Superior temporal gyrus (tissue), 1 donor: Measurements from ENCODE around the gene PRMT9.

ENCODE experiments used
- DNase-seq: peaks from one replicate; pipeline ENCODE4 v3.0.0-alpha.2; 2016; ENCODE audit errors: extremely low spot score

The PRMT9 gene

DNA sequence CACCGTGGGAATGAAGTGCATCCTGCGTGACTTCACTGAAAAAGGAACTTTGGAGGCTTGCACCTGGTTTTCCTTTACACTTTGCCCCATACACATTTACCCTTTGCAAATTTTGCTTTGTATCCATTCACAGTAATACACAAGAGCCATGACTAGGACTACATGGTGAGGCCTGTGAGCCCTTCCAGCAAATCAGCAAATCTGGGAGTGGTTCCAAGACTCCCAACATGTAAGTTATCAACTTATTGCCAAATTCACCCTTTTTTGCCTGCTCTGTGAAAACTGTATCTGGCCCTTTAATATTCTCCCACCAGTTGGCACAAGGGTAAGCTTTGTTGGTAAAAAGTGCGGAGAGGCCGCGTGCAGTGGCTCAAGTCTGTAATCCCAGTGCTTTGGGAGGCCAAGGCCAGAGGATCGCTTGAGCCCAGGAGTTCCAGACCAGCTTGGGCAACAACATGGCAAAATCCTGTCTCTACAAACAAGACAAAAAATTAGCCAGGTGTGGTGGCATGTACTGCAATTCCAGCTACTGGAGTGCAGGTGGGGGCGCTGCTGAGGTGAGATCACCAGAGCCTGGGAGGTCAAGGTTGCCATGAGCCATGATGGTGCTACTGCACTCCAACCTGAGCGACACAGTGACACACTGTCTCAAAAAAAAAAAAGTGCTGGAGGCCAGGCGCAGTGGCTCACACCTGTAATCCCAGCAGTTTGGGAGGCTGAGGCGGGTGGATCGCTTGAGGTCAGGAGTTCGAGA is 5.0 kb downstream of the PRMT9 start:
- DNase-seq: no peak

GRCh38 chr4:147678106-147678505 is 5.9 kb downstream of the PRMT9 start:
- no peak for DNase-seq

DNA sequence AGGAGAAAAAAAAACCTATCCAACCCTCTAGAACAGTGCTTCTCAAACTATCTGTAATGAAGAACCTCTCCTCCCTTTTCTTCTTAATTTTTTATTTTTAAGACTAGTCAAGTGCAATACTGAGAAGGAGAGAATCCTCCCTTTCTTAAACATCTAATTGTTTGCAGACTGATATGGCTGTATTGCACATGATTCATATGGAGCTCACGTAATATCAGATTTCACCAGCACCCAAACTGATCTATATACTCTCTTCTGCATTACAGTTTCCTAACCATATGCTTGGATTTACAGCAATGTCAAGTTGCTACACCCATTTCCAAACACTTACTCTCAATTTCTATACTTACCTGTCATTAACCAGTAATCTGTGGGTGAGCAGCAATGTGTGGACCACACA is 9.5 kb downstream of the PRMT9 start:
- no peak for DNase-seq

DNA sequence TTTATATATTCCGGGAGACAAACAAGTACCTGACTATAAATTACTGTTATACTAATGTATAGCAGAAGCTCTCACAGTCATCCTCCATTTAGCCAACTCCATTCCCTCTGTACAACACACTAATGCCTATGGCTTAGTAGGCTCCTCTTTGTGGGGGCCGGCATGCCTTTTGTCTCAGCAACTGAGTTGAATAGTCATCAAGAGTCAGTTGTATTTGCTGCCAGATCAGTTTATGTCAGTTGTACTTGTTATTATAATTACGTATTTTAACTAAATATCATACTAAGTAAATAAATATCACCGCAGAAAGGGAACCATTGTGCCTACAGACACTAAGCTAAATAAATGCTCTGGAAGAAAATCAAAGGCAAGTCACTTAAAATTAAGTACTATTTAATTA is 9.9 kb downstream of the PRMT9 start:
- no peak for DNase-seq

- DNase-seq: no peak
Observed at GRCh38 chr4:147658501-147658900, 25.5 kb downstream of the PRMT9 start.

DNA sequence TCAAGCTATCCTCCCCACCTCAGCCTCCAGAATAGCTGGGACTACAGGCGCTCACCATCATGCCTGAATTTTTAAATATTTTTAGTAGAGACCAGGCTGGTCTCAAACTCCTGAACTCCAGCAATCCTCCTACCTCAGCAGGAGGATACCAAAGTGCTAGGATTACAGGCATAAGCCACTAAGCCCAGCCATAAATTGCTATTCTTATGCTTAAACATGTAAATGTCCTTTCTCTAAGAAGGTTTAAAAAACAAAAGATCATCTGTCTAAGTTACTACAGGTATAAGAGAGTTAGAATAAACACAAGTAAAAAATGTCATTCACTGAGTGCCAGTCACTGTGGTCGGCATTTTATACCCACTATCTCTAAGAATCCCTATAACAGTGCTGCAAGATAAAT is 28.3 kb downstream of the PRMT9 start:
- DNase-seq: no peak

- no peak for DNase-seq
Observed at GRCh38 chr4:147651563-147651962, 32.4 kb downstream of the PRMT9 start.

DNA sequence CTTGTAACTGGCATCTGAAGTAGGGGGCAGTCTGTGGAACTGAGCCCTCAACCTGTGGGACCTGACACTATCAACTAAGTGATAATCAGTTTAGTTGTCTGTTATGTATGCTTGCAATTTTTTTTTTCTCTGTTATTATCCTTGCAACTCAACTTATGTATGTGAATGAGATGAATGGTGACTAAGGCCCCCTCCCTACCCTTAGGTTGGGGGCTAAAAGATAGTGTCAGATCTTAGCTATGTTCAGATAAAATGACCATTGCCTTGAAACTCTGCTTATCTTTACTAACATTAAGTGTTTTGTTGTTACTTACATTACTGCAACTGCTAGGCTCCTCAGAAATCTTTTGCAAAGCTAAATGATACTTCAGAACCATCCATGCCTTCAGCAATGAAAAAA is 35.3 kb downstream of the PRMT9 start:
- no peak for DNase-seq

DNA sequence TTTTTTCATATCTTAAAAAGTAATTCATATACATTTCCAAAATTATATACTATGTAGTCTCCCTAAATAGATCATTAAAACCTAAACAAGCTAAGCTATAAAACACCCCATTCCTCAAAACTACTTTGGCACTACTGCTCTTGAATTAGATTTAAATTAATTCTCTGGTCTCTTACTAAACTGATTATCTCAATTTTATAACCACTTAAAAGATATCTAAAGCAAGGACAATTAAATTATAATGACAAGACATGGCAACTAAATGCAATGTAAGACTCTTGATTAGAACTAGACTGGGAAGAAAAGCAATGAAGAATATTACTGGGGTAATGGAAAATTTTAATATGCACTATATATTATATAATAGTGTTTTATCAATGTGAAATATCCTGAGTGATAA is 38.9 kb downstream of the PRMT9 start:
- no peak for DNase-seq

DNA sequence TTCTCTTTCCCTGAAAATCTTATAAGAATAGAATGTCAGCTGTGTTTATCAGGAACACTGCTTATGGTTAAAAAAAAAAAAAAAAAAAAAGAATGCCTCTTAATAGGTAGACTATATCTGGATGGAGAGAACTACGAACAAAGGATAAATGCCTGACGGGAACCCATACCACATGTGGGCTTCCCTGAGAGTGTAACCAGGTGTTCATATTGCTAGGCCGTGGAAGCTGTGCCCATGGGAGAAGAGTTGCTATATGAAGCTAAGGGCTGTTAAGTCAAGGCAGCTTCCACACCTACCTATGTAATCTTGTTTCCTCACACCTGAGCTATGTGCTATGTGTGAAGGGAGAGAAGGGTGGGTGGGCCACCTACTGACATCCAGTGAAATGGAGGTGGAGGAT is 39.5 kb downstream of the PRMT9 start:
- no peak for DNase-seq

DNA sequence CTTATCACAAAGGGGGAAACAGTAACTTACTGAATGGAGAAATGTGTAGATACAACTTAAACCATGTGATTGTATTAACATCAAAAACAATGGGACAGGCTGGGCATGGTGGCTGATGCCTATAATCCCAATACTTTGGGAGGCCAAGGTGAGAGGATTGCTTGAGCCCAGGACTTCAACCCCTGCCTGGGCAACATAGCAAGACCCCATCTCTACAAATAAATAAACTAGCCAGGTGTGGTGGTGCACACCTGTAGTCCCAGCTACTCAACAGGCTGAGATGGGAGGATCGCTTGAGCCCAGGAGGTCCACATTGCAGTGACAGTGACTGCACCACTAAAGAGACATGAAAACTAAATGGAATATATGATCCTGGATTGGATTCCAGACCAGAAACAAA is 40.3 kb downstream of the PRMT9 start:
- no peak for DNase-seq

GRCh38 chr4:147640331-147640730 is 43.6 kb downstream of the PRMT9 start:
- DNase-seq: no peak

DNA sequence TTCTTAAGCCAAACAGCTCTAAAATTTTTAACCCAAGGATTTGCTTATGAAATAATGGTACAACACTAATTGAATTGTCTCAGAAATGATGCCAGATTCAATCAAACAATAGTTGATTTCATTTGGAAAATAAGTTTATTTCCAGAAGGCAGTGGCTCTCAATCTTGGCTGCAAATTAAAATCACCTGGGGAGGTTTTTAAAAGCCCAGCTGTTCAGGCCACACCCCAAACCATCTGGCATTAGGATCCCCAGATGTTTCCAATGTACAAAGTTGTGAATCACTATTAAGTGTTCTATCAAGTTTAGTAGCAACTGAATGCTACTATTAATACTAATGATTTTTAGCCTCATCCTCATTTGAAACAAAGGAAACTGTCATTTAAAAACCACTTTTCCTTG is 44.6 kb downstream of the PRMT9 start:
- no peak for DNase-seq

GRCh38 chr4:147638942-147639341 is 45.0 kb downstream of the PRMT9 start:
- no peak for DNase-seq

DNA sequence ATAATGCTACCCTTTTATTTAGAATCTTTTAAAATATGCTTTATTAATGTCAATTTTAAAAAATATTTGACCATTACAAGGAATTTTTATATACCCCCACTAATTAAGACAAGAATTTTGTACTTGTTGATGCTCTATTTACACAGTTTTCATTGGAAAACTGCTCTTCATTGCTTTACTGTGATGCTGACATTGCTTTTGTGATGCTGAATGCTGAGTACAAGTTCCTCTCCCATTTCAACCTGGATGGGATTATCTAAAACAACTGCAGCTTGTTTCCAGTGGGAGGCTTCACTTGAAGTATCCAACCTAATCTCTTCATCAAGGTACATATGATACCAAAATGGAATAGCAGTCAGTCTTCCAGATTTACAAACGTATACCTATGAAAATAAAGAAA is 45.6 kb downstream of the PRMT9 start:
- DNase-seq: no peak

GRCh38 chr4:147635348-147635747 is 48.6 kb downstream of the PRMT9 start:
- DNase-seq: no peak

- no peak for DNase-seq
Observed at GRCh38 chr4:147633643-147634042, 50.3 kb downstream of the PRMT9 start.

DNA sequence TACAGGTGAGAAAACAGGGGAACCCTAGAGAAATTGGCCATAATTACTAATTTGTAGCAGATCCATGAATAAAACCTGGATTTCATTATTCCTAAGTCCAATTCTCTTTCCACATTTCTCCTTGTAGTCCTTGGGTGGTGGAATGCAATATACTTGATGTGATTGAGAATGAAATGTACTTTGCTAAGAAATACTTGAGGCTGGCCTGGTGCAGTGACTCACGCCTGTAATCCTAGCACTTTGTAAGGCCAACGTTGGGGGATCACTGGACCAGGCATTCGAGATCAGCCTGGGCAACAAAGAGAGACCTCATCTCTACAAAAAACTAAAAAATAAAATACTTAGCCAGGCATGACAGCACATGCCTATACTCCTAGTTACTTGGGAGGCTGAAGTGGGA is 50.9 kb downstream of the PRMT9 start:
- DNase-seq: no peak

GRCh38 chr4:147629783-147630730 is 53.9 kb downstream of the PRMT9 start:
- no peak for DNase-seq

GRCh38 chr4:147628415-147628814 is 55.5 kb downstream of the PRMT9 start:
- DNase-seq: no peak

DNA sequence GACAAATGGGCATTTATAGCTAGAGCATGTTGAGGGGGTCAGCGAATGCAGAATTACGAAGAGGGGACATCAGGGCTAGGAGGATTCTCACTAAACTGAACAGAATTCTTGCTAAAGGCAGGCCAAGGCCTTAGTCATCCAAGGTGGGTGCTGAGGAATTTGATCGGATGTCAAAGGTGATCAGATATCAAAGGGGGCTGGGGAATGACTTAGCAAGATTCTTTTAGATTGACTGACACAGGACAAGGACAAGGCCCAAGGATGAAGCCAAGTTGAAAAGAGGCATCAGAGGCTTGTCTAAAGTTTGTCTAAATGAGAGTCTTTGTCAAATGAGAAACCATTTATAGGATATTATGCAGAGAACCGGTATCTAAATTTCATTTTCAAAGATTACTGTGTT is 57.1 kb downstream of the PRMT9 start:
- no peak for DNase-seq

- no peak for DNase-seq
Observed at GRCh38 chr4:147625733-147626132, 58.2 kb downstream of the PRMT9 start.

DNA sequence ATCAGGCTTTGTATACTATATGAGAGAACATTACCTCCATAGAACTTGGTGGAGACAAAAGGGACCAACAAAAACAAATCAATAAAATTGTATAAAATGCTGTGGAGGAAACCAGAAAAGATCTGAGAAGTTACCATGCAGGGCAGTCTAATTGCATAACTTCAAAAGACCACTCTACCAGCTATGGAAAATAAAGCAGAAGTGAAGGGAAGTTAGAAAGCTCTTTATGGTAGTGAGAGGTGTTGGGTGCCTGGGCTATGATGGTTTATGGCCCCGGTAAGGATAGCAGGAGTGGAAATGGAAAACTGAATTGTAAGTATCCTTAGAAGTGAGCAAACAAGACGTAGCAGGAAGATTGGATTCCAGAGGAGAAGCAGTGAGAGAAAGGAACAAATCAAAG is 63.6 kb downstream of the PRMT9 start:
- no peak for DNase-seq
